ENCODE data around the gene CD1C.
"Not testable (repeated sequence)": the region's sequence is repeated elsewhere in the genome, so short reads cannot be mapped to it uniquely, and the experiment has no call there.

CD1C gene

GRCh38 chr1:158329733-158330132 lies 40.0 kb downstream of the CD1C start:
- DNase-seq: no peak

GRCh38 chr1:158330391-158331105 lies 40.8 kb downstream of the CD1C start:
- DNase-seq: no peak

GRCh38 chr1:158331106-158331425 lies 41.3 kb downstream of the CD1C start:
- no peak for DNase-seq

GRCh38 chr1:158331481-158332150 lies 41.9 kb downstream of the CD1C start, which contains the start of gene CD1B:
Gene CD1B (minus strand): TSS chr1:158331531. CDS start chr1:158331423, 108 bp downstream.
- no peak for DNase-seq

GRCh38 chr1:158333405-158334155 lies 43.9 kb downstream of the CD1C start:
- no peak for DNase-seq

- DNase-seq: no peak
Measured at GRCh38 chr1:158334526-158335212, 44.9 kb downstream of the CD1C start.

- no peak for DNase-seq
Measured at GRCh38 chr1:158335213-158335532, 45.5 kb downstream of the CD1C start.

GRCh38 chr1:158336413-158336812 lies 46.7 kb downstream of the CD1C start:
- not testable (repeated sequence) for DNase-seq
